ENCODE data around the gene XYLT1. TPM values are rescaled to one million over a fixed set of nuclear protein-coding genes. Genes with fewer than 3 reads are reported as not detected.

The XYLT1 gene
- total and polyA plus RNA-seq, 7 donors = 0.67 to 2.5 (median 1.7) TPM

DNA sequence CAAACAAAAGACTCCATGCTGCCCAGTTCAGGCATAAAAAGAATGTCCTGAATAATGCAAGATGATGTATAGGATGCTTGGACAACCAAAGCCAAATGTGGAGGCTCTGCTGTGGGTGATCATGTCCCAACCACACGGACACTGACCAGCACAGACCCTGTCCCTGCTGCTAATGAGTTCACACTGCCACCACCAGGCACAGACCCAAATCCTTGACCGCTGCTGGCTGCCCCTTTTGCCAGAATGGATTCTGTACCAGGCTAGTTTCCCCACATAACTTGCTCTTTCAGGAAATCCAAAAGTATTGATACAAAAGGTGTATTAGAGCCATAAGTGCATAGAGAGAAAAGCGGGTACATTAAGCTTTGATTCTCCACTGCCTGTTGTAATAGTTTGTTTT lies 60.9 kb downstream of the XYLT1 start:
- ATAC-seq (no peak), DNase-seq (no peak)
- peaks cover 8% of the 10 kb centered on the region for H3K4me1 ChIP-seq
- no peak overlapping the region for H3K4me3 ChIP-seq
- 58 to 71% (median 64%) methylated on average over 3 of the region's 3 CpGs for WGBS, 3 donors
- intact Hi-C loops (cut with DNase I) = no loop called here
- H3K27ac ChIP-seq = no peak overlapping the region
- H3K36me3 ChIP-seq (ENCODE audit: insufficient read depth in 1 of 2, low read depth in 1 of 2) = no peaks in the 10 kb centered on the region
- H3K27me3 ChIP-seq (ENCODE audit: insufficient read depth in 3 of 3, low read length in 2 of 3) = peaks cover 0 to 2% (median 0%) of the 10 kb centered on the region in 3 donors
- TF ChIP-seq, protein P1, sequence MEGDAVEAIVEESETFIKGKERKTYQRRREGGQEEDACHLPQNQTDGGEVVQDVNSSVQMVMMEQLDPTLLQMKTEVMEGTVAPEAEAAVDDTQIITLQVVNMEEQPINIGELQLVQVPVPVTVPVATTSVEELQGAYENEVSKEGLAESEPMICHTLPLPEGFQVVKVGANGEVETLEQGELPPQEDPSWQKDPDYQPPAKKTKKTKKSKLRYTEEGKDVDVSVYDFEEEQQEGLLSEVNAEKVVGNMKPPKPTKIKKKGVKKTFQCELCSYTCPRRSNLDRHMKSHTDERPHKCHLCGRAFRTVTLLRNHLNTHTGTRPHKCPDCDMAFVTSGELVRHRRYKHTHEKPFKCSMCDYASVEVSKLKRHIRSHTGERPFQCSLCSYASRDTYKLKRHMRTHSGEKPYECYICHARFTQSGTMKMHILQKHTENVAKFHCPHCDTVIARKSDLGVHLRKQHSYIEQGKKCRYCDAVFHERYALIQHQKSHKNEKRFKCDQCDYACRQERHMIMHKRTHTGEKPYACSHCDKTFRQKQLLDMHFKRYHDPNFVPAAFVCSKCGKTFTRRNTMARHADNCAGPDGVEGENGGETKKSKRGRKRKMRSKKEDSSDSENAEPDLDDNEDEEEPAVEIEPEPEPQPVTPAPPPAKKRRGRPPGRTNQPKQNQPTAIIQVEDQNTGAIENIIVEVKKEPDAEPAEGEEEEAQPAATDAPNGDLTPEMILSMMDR (IDR thresholded peaks at IDR 0.05) = no peak
- no peaks in the 10 kb centered on the region for H3K9me3 ChIP-seq

DNA sequence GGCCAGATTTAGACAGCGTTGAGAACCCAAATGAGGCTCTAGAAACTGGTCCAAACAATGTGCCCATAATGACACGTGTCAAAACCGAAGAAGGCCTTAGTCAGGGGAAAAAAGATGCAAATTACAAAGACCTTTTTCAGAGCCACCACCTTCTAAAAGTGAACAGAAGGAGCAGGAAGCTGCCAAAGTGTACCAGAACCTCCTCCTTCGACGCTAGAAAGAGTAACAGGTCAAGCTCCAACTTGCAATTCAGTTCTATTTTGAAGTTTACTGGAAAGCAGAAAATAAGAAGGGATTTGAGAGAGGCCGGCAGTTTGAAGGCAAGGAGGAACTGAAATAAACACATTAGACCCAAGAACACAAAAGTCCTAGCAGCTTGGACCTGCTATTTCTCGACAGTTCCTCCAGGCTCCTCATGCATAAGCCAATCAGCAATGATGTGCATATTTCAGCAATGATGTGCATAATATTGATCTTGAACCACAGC lies 61.8 kb downstream of the XYLT1 start:
- intact Hi-C loops (cut with DNase I) = no loop called here
- Histone ChIP-seq H3K4me3 (no peak overlapping the region), H3K27ac (no peak overlapping the region), H3K36me3 (ENCODE audit: insufficient read depth in 1 of 2, low read depth in 1 of 2) (no peaks in the 10 kb centered on the region), H3K4me1 (peaks cover 9% of the 10 kb centered on the region), H3K27me3 (ENCODE audit: insufficient read depth in 3 of 3, low read length in 2 of 3) (no peaks in the 10 kb centered on the region), H3K9me3 (no peaks in the 10 kb centered on the region)
- 77 to 91% (median 85%) methylated on average over 7 of the region's 7 CpGs for WGBS, 3 donors
- TF ChIP-seq, protein P1 (IDR thresholded peaks at IDR 0.05) = no peak
- ATAC-seq (no peak), DNase-seq (no peak)

DNA sequence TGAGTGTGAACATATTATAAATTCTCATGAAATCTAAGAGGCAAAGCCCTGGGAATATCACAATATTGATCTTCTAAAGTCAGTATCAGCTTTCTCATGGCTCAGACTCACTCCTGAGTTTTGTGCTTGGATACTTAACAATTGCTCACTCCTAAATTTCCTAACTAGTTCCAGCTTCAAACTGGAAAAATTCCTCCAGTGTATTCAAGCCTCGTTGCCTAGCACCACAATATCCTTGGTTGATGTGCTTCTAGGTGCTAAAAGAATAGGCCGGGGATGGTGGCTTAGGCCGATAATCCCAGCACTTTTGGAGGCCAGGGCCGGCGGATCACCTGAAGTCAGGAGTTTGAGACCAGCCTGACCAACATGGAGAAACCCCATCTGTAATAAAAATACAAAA lies 62.5 kb downstream of the XYLT1 start:
- DNase-seq = no peak
- 92 to 95% (median 93%) methylated on average over 5 of the region's 5 CpGs for WGBS, 3 donors
- Histone ChIP-seq H3K36me3 (ENCODE audit: insufficient read depth in 1 of 2, low read depth in 1 of 2) (no peaks in the 10 kb centered on the region), H3K4me1 (peaks cover 9% of the 10 kb centered on the region), H3K4me3 (no peak overlapping the region), H3K27ac (no peak overlapping the region), H3K27me3 (ENCODE audit: insufficient read depth in 3 of 3, low read length in 2 of 3) (no peaks in the 10 kb centered on the region), H3K9me3 (no peaks in the 10 kb centered on the region)
- ATAC-seq = no peak
- TF ChIP-seq, protein P1 (IDR thresholded peaks at IDR 0.05) = no peak
- intact Hi-C loops (cut with DNase I) = no loop called here

DNA sequence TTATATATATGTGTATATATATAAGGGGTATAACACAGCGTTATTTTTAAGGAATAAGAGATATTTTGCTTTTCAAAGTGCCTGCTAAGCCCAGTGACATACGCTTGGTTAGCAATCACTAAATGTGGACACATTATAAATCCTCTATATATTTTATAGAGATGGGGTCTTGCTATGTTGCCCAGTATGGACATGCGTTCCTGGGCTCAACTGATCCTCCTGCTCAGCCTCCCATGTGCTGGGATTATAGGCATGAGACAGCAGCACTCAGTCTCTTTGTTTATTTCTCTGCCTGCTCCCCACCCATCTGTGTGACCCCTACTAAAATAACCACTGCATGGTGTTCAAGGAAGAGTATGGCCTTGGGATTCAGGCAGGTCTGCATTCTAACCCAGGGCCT lies 63.4 kb downstream of the XYLT1 start:
- Histone ChIP-seq H3K4me3 (no peak overlapping the region), H3K27ac (no peak overlapping the region), H3K27me3 (ENCODE audit: insufficient read depth in 3 of 3, low read length in 2 of 3) (no peaks in the 10 kb centered on the region), H3K36me3 (ENCODE audit: insufficient read depth in 1 of 2, low read depth in 1 of 2) (no peaks in the 10 kb centered on the region), H3K4me1 (peaks cover 9% of the 10 kb centered on the region), H3K9me3 (no peaks in the 10 kb centered on the region)
- intact Hi-C loops (cut with DNase I) = no loop called here
- TF ChIP-seq, protein P1 (IDR thresholded peaks at IDR 0.05) = no peak
- no peak for ATAC-seq
- 95 to 99% (median 95%) methylated on average over 3 of the region's 3 CpGs for WGBS, 3 donors
- DNase-seq = no peak

All from psoas muscle (tissue), 8 donors.